NCI-H1105 treated with DMSO at 0.1 percent for 48 hours (cell line): ENCODE results near the gene STAMBPL1.

Experiments used
- DNase-seq: peaks from one replicate; lab custom pipeline; 2025; lab: John Stamatoyannopoulos, UW

The STAMBPL1 gene

DNA sequence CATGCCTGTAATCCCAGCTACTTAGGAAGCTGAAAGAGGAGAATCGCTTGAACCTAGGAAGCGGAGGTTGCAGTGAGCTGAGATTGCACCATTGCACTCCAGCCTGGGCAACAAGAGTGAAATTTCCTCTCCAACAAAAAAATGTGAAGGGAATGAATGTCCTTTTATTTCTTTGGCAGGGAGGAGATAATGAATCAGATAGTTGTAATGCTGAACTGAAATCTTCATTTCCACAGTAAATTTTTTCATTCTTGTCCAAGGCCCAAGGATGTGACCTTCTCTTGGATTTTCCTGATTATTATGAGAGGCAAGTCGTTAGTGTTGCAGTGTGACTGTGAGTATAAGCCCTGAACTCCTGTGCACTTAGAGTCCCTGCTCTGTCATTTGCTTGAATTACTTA is 13.6 kb downstream of the STAMBPL1 start:
- no peak for DNase-seq

DNA sequence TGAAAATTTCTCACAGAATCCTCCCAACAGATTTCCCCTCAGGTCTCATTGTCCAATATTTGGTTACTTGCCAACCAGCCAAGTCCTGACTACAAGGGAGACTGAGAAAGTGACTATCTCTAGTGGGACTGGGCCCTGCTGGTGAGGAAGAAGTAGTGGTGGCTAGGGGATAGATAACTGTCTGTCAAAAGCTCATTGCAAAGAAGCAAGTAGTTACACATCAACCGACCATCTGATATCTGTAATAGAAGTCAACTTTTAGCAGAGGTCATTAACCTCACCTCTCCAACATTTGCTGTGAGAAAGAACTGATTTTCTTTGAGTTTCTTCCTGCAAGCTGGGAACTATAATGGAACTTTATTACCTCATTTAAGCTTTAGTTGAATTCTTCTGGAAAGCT is 15.2 kb downstream of the STAMBPL1 start:
- no peak for DNase-seq

DNA sequence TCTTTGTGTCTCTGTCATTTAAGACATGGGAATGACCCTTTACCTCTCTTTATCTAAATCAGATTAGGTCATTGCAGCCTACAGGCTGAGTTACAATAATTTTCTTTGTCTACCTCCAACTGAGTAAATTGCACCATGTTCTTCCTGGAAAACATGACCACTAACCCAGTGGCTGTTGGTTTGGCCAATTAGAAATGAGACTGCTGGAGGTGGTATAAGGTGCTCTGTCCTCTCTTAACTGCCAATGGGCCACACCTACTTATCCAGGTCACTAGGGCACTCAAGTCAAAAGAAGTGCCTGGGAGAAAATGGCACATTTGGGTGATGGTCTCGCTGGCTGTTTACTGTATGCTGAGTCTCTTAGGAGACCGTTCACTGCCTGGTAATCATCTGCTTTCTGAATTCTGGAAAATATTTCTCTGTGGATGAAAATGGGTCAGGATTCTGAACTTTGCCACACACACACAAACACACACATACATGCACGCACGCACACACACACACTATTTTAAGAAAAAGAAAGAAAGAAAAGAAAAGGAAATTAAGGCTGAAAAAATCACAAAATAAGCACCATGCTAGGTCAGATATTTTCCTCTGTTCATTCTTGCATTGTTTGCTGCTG is 16.4 kb downstream of the STAMBPL1 start:
- DNase-seq: no peak

DNA sequence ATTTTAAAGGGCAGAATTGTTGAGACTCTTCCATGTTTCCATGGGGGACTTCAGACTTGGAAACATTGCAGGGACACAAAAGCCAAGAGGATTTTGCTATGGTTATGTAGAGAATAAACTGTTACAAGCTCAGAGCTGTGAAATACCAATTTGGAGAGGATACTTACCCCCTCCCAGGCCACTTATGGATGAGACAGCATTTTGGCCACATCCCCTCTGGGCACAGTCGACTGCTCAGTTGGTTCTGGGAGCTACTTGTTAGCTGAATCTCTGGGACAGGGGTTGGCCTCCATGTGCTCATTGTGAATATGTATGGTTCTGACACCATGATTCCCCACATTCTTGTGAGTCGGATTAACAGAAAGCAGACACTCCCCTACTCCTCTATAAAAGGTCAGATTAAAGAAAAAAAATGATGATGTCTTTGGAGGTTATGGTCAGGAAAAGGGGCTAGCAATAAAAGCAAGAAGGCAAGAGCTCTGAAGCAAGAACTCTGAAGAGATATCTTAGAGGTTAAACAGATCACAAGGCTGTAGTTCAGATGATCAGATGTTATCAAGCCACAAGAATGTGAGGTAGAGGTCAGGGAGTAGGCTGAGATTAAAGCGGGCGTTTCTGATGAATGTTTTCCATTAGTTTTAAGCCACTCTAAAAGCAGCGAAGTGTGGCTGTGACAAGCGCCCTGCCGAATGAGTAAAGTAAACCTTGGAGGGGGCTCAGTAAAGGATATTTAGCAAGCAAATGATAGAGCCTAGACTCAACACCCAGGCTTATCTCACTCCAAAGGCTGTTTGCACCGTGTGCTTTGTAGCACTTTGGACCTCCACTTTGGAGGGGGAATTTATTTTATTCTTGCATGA is 17.2 kb downstream of the STAMBPL1 start:
- no peak for DNase-seq

DNA sequence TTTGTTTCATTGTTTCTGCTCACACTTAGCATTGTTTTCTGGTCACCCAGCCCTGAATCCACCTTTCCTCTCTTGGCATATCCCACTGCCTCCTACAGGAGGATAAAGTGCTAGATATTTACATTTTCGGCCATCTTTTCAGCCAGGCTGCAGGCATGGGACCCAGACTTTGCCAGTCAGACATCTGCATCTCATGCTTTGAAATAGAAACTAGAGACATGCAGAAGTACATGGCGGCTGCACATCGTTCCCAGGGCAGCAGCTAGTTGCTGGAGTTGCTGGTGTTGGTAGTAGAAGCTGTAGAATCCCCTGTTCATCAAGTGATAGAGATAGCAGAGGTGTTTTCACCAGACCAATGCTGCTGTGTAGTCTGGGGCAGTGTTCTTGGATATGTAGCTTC is 18.7 kb downstream of the STAMBPL1 start:
- DNase-seq: no peak

DNA sequence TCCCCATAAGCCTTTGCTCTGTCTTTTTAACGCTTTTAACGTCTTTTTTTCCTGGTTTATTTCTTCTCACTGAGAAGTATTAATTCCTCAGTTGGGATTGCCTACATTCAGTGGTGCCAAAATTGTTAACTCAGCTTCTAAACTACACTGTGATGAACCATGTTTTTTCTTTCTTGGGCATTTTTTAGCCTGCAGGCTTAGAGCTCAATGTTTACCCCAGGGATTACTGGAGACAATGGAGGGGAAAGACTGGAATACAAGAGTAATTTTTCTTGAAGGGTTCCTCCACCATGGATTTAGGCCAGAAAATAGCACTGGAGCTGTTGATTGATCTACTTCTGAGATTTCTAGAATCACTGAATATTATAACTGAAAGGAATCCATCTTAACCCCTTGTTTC is 19.8 kb downstream of the STAMBPL1 start:
- DNase-seq: no peak

DNA sequence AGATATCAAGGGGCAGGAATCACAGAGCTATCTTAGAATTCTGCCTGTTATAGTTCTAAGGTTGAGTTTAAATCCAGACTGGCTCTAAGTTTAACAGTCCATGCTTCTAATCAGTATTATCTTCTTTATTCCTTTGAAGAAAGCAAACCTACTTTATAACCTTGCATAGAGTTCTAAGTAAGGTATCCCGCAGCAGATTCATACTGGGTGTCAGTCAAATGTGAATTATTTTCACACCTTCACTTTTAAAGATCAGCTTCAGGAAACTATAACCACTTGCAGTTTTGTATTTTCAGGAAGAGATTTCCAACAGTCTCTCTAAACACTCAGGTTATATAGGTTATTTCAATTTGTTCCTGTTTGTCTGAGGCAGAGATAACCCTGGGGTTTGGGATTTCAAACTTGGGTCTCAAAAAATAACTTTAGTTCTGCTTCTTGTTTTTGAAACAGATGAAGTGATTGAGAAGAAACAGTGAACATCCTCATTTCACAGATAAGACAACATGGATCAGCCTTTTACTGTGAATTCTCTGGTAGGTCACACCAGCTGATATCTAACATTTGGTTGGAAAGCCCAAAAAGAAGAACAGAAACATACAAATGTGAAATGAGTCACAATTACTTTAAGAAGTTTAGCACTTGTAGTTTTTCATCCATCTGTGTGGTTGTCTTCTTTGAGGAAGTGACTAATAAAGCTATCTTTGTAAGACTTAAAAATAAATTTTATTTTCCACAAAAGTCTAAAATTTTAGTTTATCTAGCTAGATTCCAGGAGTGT is 21.4 kb downstream of the STAMBPL1 start:
- DNase-seq: no peak

DNA sequence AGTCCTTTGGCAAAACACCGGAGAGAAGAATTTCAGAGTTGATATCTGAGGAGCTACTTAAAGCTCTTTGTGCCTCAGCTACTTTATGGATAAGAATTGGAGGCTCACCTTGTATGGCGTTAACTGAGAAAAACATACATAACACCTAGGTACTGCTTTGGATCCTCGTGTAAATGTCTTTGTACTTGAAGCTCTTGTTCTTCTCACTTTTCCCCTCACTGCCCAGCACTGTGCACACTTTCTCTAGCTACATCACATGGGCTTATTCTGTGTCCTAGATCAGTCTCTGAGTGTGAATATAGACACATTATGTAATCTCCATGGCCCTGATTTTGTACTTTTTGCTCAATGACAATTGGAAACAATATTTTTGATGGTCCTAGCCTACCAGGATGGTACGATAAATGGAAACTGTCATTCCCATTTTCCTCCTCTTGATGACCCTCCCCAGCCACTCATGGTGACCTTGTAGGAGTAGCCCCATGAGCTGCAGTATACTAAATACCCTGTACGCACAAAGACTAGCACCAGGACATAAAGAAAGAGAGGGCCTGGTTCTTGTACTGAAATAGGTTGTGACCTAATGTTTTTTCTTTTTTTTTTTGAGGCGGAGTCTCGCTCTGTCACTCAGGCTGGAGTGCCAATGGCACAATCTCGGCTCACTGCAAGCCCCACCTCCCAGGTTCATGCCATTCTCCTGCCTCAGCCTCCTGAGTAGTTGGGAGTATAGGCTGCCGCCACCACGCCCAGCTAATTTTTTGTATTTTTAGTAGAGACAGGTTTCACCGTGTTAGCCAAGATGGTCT is 22.1 kb downstream of the STAMBPL1 start:
- DNase-seq: no peak

DNA sequence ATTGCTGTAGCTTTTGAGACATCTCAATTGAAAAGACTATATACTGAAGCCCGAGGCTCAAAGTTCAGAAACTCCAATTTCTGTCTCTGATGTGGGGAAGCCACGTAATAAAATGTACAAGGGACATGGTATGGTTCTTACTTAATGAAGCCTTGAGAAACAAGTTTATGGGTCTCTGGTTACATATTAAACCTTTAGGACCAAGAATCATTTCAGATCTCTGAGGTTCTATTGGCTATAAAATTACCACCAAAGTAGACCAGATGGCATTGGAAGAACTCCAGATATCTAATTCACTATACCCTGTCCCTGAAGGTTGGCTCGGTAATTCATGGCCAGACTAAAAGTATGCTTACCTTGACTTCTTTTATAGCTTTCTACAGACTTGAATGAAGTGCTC is 23.7 kb downstream of the STAMBPL1 start:
- DNase-seq: no peak

DNA sequence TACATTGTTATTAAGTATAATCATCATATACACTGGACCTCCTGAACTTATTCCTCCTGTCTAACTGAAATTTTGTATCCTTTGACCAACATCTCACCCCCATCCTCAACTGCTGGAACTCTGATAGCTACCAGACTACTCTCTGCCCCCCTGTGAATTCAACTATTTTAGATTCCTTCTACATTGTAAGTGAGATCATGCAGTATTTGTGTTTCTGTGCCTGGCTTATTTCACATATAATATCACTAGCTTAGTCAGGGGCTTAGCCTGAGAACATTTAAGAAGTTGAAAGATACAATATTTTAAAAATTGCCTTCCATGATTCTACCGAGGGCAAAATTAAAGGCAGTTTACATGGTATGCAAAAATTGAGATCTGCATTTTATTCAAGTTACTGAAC is 26.9 kb downstream of the STAMBPL1 start:
- no peak for DNase-seq

DNA sequence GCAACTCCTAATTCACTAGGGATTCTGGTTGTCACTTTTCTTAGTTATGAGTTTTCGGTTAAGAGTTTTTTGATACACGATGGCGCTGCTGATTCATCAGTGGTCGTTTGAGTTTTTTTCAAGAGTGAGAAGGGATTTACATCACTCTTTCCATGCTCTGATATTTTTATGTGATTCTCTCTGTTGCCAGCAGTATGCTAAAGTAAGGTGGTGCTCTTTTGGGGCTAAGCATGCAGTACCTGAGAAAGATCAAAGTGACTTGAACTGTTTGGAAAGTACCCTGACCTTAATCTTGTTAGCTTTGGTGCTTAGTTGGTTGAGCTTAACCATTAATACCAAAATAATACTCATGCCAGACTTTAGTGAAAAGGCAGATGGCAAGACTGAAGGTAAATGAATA is 28.1 kb downstream of the STAMBPL1 start:
- no peak for DNase-seq

DNA sequence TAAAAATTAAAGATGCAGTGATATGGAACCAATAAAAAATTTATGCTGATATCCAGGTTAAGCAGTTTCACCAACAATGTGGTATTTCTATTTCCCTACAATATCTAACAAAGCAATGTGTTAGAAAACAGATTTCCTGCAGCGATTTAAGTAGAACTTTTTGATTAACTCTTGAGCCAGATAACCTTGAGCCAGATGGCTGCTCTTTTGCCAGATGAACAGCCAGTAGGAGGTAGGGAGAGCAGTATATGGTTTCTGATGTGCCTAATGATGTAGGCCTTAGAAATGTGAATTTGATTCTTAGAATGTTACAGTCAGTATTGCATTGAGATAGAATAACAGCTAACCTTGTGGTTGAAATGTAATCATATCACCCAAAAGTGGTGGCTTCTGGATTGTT is 31.1 kb downstream of the STAMBPL1 start:
- DNase-seq: no peak

DNA sequence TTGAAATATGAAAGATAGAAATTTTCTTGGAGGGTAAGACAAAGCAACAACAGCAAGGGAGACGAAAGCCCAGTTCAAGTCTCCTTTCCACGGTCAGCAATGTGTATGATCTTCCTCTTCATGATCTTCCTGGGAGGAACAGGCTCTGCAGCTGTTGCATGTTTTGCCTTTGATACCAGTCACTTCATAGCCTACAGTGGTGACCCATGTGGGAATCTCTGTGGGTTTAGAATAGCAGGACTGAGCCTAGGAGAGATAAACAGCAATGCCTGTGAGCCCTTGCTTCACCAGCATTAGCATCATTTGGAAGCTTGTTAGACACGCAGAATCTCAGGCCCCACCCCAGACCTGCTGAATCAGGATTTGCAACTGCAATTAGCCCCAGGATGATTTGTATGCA is 31.8 kb downstream of the STAMBPL1 start:
- no peak for DNase-seq

DNA sequence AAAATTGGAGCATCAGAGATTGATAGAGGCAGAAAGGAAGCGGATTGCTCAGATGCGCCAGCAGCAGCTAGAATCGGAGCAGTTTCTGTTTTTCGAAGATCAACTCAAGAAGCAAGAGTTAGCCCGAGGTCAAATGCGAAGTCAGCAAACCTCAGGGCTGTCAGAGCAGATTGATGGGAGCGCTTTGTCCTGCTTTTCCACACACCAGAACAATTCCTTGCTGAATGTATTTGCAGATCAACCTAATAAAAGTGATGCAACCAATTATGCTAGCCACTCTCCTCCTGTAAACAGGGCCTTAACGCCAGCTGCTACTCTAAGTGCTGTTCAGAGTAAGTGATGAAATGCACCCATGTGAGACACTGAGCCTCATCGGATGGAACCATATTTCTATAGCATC is 33.1 kb downstream of the STAMBPL1 start:
- DNase-seq: peak; percentile 46

DNA sequence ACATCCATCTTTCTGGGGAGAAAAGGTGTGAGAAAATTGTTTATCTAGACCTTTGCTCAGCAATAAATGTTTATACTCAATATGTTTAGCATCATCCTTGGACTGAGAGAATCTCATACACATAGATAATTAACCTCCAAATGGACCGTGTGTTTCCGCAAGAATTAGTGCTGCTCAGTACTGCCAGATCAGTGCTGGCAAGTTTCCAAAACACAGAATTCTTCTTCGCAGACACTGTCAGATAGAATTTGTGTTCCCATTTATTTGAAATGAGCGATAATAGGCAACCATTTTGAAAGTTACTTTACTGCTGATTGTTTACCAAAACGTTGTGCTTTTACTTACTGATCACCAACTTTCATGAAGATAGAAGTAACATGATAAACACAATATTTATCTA is 33.7 kb downstream of the STAMBPL1 start:
- peak; percentile 26 for DNase-seq

DNA sequence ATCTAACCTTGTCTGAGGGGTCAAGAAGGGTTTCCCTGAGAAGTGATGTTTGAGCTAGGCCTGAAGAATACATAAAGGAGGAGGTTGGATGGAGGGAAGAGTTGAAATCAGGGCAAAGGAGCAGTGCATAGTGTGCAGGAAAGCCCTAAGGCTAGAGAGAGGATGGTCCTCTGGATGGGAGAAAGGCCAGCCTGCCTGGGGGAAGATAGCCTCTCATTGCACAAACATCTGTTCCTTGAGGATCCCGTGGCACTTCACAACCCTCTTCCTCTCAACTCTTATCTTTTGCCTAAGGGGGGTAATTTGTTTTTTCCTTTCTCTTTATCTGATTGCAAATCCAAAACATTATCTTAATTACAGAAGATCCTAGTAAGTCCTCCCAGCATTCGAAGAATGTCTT is 35.7 kb downstream of the STAMBPL1 start:
- DNase-seq: no peak

DNA sequence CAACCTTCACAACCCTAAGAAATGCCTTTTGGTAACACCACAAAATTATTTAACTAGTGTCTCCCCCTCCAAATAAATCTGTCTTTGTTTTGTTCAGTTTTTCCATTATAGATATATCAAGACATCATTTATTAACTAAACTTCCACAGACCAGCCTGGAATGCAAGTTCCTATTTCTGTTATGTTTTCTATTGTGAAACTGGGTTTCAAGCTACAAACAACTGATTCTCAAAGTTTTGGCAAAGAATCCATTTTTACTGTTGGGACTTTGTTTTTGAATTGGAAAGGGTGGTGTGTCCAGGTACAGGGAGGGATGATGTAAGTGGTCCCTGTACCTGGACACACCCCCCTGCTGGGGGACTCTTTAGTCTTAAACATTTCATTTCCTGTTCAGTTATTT is 36.2 kb downstream of the STAMBPL1 start:
- DNase-seq: no peak

DNA sequence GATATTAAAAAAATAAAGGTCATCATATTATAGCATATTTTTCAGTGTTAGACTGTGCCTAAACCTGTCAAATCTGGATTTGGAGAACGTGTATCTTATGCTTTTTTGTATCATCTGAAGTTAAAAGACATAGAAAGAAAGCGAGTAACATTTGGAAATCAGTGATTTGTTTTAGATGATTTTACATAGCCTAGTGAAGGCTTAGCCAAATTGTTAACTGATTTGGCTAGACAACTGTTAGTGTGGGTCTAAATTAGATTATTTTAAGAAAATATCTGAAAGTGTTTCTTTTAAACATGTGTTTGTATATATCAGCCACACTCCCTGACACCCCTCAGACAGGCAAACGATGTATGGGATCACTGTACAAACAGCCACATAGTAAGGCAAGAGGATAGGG is 36.9 kb downstream of the STAMBPL1 start:
- DNase-seq: no peak

DNA sequence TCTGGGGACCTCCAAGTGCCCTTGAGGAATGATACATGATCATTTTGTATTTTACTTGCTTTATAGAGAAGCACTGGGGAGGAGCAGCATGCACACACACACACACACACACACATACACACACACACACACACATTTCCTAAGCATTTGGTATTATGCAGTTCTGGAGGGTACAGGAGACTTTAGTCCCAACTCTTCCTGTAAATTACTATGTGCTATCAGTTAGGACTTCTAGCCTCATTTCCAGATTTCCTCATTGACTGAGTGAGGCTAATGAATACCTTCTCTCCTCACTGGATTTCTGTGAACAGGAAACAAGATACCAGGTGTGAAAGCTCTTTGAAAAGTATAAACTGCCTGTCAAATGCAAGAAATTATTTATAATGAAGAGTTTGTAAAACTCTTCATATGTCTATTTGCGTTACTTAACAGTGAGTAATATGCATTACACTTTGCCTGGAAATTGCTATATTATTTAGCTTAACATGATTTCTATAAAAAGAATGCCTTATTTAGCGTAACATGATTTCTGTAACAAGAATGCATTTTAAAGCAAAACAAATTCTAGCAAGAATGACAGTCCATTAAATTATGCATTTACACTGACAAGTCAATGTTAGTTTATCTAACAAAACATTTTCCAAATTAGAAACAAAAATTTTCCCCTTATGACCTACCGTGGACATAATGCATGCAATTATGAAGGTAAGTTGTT is 38.3 kb downstream of the STAMBPL1 start:
- no peak for DNase-seq

DNA sequence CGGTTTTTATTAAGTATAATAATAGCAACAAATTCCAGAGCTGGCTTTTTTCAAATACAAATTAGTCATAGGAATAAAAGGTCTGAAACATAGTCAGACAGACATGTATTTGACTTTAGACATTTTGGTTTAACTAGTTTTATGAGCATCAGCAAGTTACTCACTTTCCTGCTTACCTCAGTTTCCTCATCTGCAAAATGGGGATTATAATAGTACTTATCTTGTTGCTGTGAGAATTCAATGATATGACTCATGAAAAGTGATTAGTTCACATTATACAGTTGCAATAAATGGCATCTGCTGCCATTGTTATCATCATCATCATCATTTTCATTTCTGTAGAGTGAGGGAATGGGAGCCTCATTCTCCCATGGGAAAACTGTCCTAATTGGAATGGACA is 39.0 kb downstream of the STAMBPL1 start:
- DNase-seq: no peak

DNA sequence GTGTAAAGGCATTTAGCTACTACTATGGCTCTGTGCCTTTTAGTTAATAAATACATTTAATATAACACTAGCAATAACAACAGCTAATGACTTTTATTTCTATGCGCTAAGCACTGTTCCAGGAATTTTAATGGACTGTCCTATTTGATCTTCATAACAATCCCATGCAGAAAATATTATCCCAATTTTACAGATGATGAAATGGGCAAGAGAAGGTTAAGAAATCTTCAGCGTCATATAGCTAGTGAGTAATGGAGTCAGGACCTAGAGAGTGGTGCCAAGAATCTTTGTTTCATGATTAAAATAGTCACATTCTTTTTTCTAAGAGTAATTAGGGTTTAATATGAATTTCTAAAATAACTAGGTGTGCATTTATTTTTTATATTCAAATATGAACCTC is 40.2 kb downstream of the STAMBPL1 start:
- DNase-seq: no peak
